ENCODE data around the gene KDM4C.

KDM4C gene

DNA sequence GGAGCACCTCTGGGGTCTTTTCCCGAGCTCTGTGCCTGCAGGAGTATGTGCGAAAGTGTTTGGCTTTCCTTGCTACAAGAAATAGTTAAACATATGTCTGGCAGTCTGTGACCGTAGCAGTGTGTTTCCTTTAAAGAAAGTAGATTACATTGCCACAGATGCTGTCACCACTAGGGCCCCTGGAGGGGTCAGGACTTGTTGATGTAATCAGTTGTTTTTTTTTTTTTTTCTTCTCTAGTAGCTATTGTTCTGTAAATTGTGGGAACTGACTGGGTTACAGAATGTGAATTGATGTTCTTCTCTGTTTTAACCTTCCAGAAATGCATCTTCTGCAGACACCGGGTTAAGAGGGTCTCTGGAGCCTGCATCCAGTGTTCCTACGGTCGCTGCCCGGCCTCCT lies 345.6 kb downstream of the KDM4C start:
- peaks cover 8% of the 10 kb centered on the region for H3K36me3 ChIP-seq (ENCODE audit: control insufficient read depth, insufficient read depth, low read length)
- DNase-seq (ENCODE audit: extremely low read depth, insufficient read length), result no peak
- TF ChIP-seq, protein P1, sequence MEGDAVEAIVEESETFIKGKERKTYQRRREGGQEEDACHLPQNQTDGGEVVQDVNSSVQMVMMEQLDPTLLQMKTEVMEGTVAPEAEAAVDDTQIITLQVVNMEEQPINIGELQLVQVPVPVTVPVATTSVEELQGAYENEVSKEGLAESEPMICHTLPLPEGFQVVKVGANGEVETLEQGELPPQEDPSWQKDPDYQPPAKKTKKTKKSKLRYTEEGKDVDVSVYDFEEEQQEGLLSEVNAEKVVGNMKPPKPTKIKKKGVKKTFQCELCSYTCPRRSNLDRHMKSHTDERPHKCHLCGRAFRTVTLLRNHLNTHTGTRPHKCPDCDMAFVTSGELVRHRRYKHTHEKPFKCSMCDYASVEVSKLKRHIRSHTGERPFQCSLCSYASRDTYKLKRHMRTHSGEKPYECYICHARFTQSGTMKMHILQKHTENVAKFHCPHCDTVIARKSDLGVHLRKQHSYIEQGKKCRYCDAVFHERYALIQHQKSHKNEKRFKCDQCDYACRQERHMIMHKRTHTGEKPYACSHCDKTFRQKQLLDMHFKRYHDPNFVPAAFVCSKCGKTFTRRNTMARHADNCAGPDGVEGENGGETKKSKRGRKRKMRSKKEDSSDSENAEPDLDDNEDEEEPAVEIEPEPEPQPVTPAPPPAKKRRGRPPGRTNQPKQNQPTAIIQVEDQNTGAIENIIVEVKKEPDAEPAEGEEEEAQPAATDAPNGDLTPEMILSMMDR (IDR thresholded peaks at IDR 0.05; ENCODE audit: insufficient read depth, low read length, poor library complexity, severe bottlenecking), result no peak
- no peaks in the 10 kb centered on the region for H3K27me3 ChIP-seq (replicated peaks; ENCODE audit: control insufficient read depth, insufficient read depth, low read length)
- no peak overlapping the region for H3K4me3 ChIP-seq (replicated peaks; ENCODE audit: low read depth, low read length)

DNA sequence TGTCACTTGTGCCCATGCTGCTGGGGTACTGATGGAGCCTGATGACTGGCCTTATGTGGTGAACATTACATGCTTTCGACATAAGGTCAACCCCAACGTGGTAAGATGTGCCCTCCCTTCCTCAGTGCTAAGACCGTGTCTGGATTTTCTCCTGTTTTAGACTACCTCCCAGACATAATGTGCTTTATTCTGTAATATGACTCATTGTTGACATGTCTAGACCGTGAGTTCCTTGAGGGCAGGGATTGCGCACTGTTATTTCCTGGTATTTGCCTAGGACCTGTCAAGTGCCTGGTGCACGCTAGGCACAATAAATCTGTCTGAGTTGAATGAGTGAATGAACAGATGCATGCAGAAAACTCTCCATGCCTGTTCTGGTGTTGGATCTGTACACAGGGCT lies 346.0 kb downstream of the KDM4C start:
- DNase-seq (ENCODE audit: extremely low read depth, insufficient read length), result no peak
- H3K36me3 ChIP-seq (ENCODE audit: control insufficient read depth, insufficient read depth, low read length), result peaks cover 8% of the 10 kb centered on the region
- no peaks in the 10 kb centered on the region for H3K27me3 ChIP-seq (replicated peaks; ENCODE audit: control insufficient read depth, insufficient read depth, low read length)
- no peak overlapping the region for H3K4me3 ChIP-seq (replicated peaks; ENCODE audit: low read depth, low read length)
- TF ChIP-seq, protein P1 (IDR thresholded peaks at IDR 0.05; ENCODE audit: insufficient read depth, low read length, poor library complexity, severe bottlenecking), result no peak

- DNase-seq (ENCODE audit: extremely low read depth, insufficient read length), result no peak
- TF ChIP-seq, protein P1 (IDR thresholded peaks at IDR 0.05; ENCODE audit: insufficient read depth, low read length, poor library complexity, severe bottlenecking), result no peak
- H3K4me3 ChIP-seq (replicated peaks; ENCODE audit: low read depth, low read length), result no peak overlapping the region
- peaks cover 8% of the 10 kb centered on the region for H3K36me3 ChIP-seq (ENCODE audit: control insufficient read depth, insufficient read depth, low read length)
- H3K27me3 ChIP-seq (replicated peaks; ENCODE audit: control insufficient read depth, insufficient read depth, low read length), result no peaks in the 10 kb centered on the region
These were observed 346.9 kb downstream of the KDM4C start for GRCh38 chr9:7104625-7105024.

DNA sequence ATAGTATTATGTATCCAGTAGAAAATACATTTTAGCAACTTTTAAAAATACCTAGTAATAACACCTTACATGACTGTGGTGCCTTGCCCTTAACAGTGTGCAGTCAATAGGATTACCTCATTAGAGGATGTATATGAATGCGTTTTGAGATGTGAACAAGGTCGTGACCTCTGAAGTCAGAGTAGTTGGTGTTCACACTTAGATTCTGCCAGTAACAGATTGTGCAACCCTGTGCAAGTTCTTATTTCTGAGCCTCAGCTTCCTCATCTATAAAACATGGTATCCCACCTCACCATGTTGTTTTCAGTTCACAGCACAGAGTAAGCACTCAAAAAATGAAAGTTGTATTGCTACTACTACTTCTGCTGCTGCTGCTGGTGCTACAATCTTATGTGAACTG lies 347.3 kb downstream of the KDM4C start:
- Histone ChIP-seq H3K36me3 (ENCODE audit: control insufficient read depth, insufficient read depth, low read length) (peaks cover 8% of the 10 kb centered on the region), H3K27me3 (replicated peaks; ENCODE audit: control insufficient read depth, insufficient read depth, low read length) (no peaks in the 10 kb centered on the region), H3K4me3 (replicated peaks; ENCODE audit: low read depth, low read length) (no peak overlapping the region)
- DNase-seq (ENCODE audit: extremely low read depth, insufficient read length), result no peak
- TF ChIP-seq, protein P1 (IDR thresholded peaks at IDR 0.05; ENCODE audit: insufficient read depth, low read length, poor library complexity, severe bottlenecking), result no peak

- Histone ChIP-seq H3K36me3 (ENCODE audit: control insufficient read depth, insufficient read depth, low read length) (peaks cover 5% of the 10 kb centered on the region), H3K4me3 (replicated peaks; ENCODE audit: low read depth, low read length) (no peak overlapping the region), H3K27me3 (replicated peaks; ENCODE audit: control insufficient read depth, insufficient read depth, low read length) (no peaks in the 10 kb centered on the region)
- DNase-seq (ENCODE audit: extremely low read depth, insufficient read length), result no peak
- TF ChIP-seq, protein P1 (IDR thresholded peaks at IDR 0.05; ENCODE audit: insufficient read depth, low read length, poor library complexity, severe bottlenecking), result no peak
These were observed 351.2 kb downstream of the KDM4C start for GRCh38 chr9:7108936-7109335.

GRCh38 chr9:7111413-7111812 lies 353.6 kb downstream of the KDM4C start:
- no peak overlapping the region for H3K4me3 ChIP-seq (replicated peaks; ENCODE audit: low read depth, low read length)
- TF ChIP-seq, protein P1 (IDR thresholded peaks at IDR 0.05; ENCODE audit: insufficient read depth, low read length, poor library complexity, severe bottlenecking), result no peak
- DNase-seq (ENCODE audit: extremely low read depth, insufficient read length), result no peak

More at GRCh38 chr9:7111413-7111812, 353.6 kb downstream of the KDM4C start:
- no peaks in the 10 kb centered on the region for H3K27me3 ChIP-seq (replicated peaks; ENCODE audit: control insufficient read depth, insufficient read depth, low read length)
- H3K36me3 ChIP-seq (ENCODE audit: control insufficient read depth, insufficient read depth, low read length), result no peaks in the 10 kb centered on the region

All from GM06990 (cell line).